ENCODE measurements around the gene TRAPPC12.

GRCh38 chr2:3494984-3495666 is 115.6 kb downstream of the TRAPPC12 start:
- TF ChIP-seq CTCF (IDR thresholded peaks at IDR 0.05 in 4 of 5, conservative IDR thresholded peaks at IDR 0.05 in 1 of 5) (no peak), POLR2A (IDR thresholded peaks at IDR 0.05) (no peak)
